Neural progenitor cell (in vitro differentiated cells): ENCODE results near the gene DDX23. TPM values are rescaled to one million over a fixed set of nuclear protein-coding genes. Genes with fewer than 3 reads are reported as not detected.
A peak's percentile ranks its signal among the peaks of the same experiment; 100 is the strongest.

Experiments used
- DNase-seq: peaks from one replicate; pipeline ENCODE4 v3.0.0-alpha.2; 2016; ENCODE audit warnings: low spot score
- H2AFZ ChIP-seq: fragments of 200-600 bp; sonication (generic); replicated peaks from 2 replicates; pipeline ENCODE4 v1.6.1; 2016; ENCODE audit warnings: antibody characterized with exemption
- H3F3A ChIP-seq: fragments of 200-600 bp; sonication (generic); 2 replicates; pipeline ENCODE4 v1.6.1; 2016; ENCODE audit warnings: antibody characterized with exemption, low read depth
- H3K27ac ChIP-seq: fragments of 200-600 bp; sonication (generic); 2 replicates; pipeline ENCODE4 v1.5.1; 2016; ENCODE audit warnings: mild to moderate bottlenecking
- H3K27me3 ChIP-seq: fragments of 200-600 bp; sonication (generic); 2 replicates; pipeline ENCODE4 v1.6.1; 2016; ENCODE audit warnings: mild to moderate bottlenecking, moderate library complexity
- H3K36me3 ChIP-seq: fragments of 200-600 bp; sonication (generic); 2 replicates; pipeline ENCODE4 v1.5.1; 2016
- H3K4me1 ChIP-seq: fragments of 200-600 bp; sonication (generic); 2 replicates; pipeline ENCODE4 v1.6.1; 2016; ENCODE audit warnings: mixed run types
- H3K4me2 ChIP-seq: fragments of 200-600 bp; sonication (generic); 2 replicates; pipeline ENCODE4 v1.6.1; 2016
- H3K4me3 ChIP-seq: fragments of 200-600 bp; sonication (generic); 2 replicates; pipeline ENCODE4 v1.5.1; 2016
- H3K79me2 ChIP-seq: fragments of 200-600 bp; sonication (generic); 2 replicates; pipeline ENCODE4 v1.6.1; 2016; ENCODE audit warnings: low read depth
- H3K9ac ChIP-seq: fragments of 200-600 bp; sonication (generic); 2 replicates; pipeline ENCODE4 v1.6.1; 2016
- H3K9me3 ChIP-seq: fragments of 200-600 bp; sonication (generic); 2 replicates; pipeline ENCODE4 v1.5.1; 2016; ENCODE audit warnings: low read depth
- H4K20me1 ChIP-seq: fragments of 200-600 bp; sonication (generic); 2 replicates; pipeline ENCODE4 v1.6.1; 2016; ENCODE audit warnings: low read depth
- H3K27ac Mint-ChIP-seq: 3 replicates; pipeline ENCODE4 v1.8.0; 2021; ENCODE audit warnings: mixed read lengths
- H3K27me3 Mint-ChIP-seq: 2 replicates; pipeline ENCODE4 v1.8.0; 2022; ENCODE audit warnings: low read depth, mild to moderate bottlenecking, inconsistent platforms, moderate library complexity, mixed read lengths; ENCODE audit not compliant: insufficient read depth
- H3K36me3 Mint-ChIP-seq: 3 replicates; pipeline ENCODE4 v1.8.0; 2021; ENCODE audit warnings: mixed read lengths
- H3K4me1 Mint-ChIP-seq: 3 replicates; pipeline ENCODE4 v1.8.0; 2021; ENCODE audit warnings: mixed read lengths
- H3K4me3 Mint-ChIP-seq: 3 replicates; pipeline ENCODE4 v1.8.0; 2021; ENCODE audit warnings: mild to moderate bottlenecking, moderate library complexity, mixed read lengths
- H3K9me3 Mint-ChIP-seq: 3 replicates; pipeline ENCODE4 v1.8.0; 2020; ENCODE audit warnings: mixed read lengths
- EZH2 ChIP-seq: fragments of 200-600 bp; sonication (generic); IDR thresholded peaks from 2 replicates; pipeline ENCODE4 v1.6.1; 2017; ENCODE audit warnings: antibody characterized with exemption, mild to moderate bottlenecking, moderate library complexity
- EZH2phosphoT487 ChIP-seq: fragments of 200-600 bp; sonication (generic); IDR thresholded peaks from 2 replicates; pipeline ENCODE4 v1.6.1; 2017; ENCODE audit warnings: antibody characterized with exemption
- total RNA-seq: library from RNA; depleted of rRNA; stranded (reverse); fragments of >200 nt; gene quantifications from 2 replicates; pipeline ENCODE4 v1.2.3, GENCODE V29; 2015; ENCODE audit warnings: low replicate concordance
- TF ChIP-seq, protein P1 (sequence below): fragments of 200-600 bp; sonication (generic); IDR thresholded peaks from 2 replicates; pipeline ENCODE4 v1.5.1; 2017; ENCODE audit warnings: antibody characterized with exemption, mild to moderate bottlenecking

DDX23 gene
- total RNA-seq, 1 donor from 2014 or later = 109 TPM

DNA sequence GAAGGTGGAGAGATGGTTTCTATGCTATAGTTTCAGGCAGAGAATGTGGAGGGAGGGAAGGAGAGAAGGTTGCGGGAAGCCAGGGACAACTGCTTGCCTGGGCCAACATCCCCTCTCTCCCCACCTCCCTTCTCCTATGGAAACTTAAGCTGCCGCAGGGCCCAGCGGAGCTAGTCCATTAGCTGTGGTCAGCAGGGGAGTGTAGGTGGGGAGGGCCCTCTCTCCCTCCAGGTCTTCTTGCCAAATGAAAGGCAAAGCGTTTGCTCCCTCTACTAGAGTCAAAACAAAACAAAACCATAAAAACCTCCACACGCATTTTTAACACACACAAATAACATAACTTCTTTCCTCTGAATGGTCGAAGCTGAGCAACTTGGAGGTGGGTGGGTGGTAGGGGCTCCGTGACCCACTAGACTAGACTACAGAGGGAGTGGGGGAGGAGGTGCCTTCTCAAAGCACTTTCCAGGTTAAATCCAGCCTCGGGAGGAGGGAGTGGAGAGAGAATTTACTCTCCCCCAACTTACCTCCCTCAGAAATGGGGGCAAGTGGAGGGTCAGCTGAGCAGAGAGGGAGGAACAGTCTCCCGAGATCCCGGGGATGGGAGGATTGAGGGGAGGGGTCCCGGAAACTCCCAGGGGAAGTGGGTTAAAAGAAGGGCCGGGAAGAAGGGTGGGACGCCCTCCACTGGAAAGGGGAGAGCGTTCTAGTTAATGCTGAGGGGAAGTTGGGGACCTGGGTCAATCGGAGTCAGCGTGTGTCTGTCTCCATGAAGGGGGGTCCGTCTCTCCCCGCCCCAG is 38.3 kb downstream of the DDX23 start:
- Histone ChIP-seq H3K27me3 (peaks cover 20% of the 10 kb centered on the region), H2AFZ (peak overlapping the region; percentile 82), H3F3A (peaks cover 41% of the 10 kb centered on the region), H3K4me3 (peak overlapping the region; percentile 79), H3K79me2 (no peaks in the 10 kb centered on the region), H3K27ac (no peak overlapping the region), H3K4me2 (peak overlapping the region; percentile 89), H3K36me3 (no peaks in the 10 kb centered on the region), H3K9me3 (no peaks in the 10 kb centered on the region), H3K4me1 (peaks cover 37% of the 10 kb centered on the region), H4K20me1 (peaks cover 9% of the 10 kb centered on the region), H3K9ac (no peak overlapping the region)
- no peak for TF ChIP-seq EZH2
- TF ChIP-seq, protein P1, sequence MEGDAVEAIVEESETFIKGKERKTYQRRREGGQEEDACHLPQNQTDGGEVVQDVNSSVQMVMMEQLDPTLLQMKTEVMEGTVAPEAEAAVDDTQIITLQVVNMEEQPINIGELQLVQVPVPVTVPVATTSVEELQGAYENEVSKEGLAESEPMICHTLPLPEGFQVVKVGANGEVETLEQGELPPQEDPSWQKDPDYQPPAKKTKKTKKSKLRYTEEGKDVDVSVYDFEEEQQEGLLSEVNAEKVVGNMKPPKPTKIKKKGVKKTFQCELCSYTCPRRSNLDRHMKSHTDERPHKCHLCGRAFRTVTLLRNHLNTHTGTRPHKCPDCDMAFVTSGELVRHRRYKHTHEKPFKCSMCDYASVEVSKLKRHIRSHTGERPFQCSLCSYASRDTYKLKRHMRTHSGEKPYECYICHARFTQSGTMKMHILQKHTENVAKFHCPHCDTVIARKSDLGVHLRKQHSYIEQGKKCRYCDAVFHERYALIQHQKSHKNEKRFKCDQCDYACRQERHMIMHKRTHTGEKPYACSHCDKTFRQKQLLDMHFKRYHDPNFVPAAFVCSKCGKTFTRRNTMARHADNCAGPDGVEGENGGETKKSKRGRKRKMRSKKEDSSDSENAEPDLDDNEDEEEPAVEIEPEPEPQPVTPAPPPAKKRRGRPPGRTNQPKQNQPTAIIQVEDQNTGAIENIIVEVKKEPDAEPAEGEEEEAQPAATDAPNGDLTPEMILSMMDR = peak; percentile 9
- peaks cover 54% of the 10 kb centered on the region for H3K4me1 Mint-ChIP-seq
- H3K27me3 Mint-ChIP-seq = peaks cover 11% of the 10 kb centered on the region
- H3K9me3 Mint-ChIP-seq = no peaks in the 10 kb centered on the region
- peak overlapping the region; percentile 94 for H3K4me3 Mint-ChIP-seq
- peak; percentile 70 for DNase-seq
- no peaks in the 10 kb centered on the region for H3K36me3 Mint-ChIP-seq
- no peak overlapping the region for H3K27ac Mint-ChIP-seq

DNA sequence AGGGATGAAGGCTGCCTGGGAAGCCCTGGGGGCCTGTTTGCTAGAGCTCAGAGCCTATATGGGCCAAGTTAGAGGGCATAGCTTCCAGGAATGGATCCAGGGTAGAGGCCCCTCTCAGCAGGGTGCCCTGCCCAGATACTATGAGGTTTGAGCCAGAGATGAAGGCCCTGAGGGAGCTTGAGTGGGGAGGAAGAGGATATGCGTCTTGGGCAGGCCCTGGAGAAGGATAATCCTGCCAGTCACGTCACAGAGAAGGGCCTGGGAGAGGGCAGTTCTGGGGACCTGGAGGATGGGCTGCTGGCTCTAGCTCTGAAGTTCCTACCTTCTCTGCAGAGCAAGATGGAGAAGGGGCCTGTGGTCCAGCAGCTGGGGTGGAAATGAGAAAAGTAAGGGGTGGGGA is 39.6 kb downstream of the DDX23 start:
- Mint-ChIP-seq H3K9me3 (no peaks in the 10 kb centered on the region), H3K27ac (peak overlapping the region; percentile 78), H3K4me1 (peaks cover 51% of the 10 kb centered on the region), H3K27me3 (peaks cover 9% of the 10 kb centered on the region), H3K4me3 (peak overlapping the region; percentile 75), H3K36me3 (no peaks in the 10 kb centered on the region)
- Histone ChIP-seq H3K4me3 (no peak overlapping the region), H3K9ac (no peak overlapping the region), H3K9me3 (no peaks in the 10 kb centered on the region), H3K79me2 (no peaks in the 10 kb centered on the region), H4K20me1 (peaks cover 9% of the 10 kb centered on the region), H3K4me2 (no peak overlapping the region), H3K4me1 (peaks cover 32% of the 10 kb centered on the region), H2AFZ (no peak overlapping the region), H3K27ac (no peak overlapping the region), H3F3A (peaks cover 36% of the 10 kb centered on the region), H3K27me3 (peaks cover 15% of the 10 kb centered on the region), H3K36me3 (no peaks in the 10 kb centered on the region)
- TF ChIP-seq, protein P1 = no peak
- DNase-seq = no peak

DNA sequence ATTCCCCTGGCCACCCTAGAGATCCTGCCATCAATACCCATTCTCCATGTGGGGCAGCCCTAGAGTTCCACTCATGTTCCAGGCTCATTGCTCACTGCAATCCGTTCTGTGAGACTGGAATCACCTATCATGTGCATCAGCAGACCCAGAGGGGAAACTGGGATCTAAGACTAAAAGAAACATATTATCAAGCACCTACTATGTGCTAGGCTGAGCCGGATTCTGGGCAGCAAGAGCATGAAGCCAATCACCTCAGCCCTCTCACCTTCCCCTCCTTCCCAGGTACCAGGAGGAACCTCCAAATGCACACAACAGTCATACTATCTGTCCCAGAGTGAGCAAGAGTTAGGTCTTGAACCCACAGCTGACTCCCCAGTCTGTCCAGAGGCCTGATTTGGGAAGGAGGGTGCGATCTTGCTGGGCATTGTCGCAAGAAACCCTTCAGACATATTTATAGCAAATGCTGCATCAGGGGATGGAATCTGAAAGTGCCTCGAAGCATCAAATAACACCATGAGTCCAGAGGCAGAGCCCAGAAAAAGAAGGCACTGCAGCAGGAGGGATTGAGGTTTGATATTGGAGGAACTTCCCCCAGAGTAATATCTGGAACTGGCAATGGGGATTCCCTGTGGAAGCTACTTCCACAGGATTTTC is 40.4 kb downstream of the DDX23 start:
- Histone ChIP-seq H3K4me1 (peaks cover 24% of the 10 kb centered on the region), H3K4me2 (no peak overlapping the region), H3K27ac (no peak overlapping the region), H2AFZ (no peak overlapping the region), H3K4me3 (no peak overlapping the region), H3K27me3 (peaks cover 6% of the 10 kb centered on the region), H4K20me1 (peaks cover under 1% of the 10 kb centered on the region), H3K9ac (no peak overlapping the region), H3K36me3 (no peaks in the 10 kb centered on the region), H3K9me3 (no peaks in the 10 kb centered on the region), H3F3A (peaks cover 27% of the 10 kb centered on the region), H3K79me2 (no peaks in the 10 kb centered on the region)
- peak overlapping the region; percentile 67 for H3K27ac Mint-ChIP-seq
- H3K9me3 Mint-ChIP-seq = no peaks in the 10 kb centered on the region
- TF ChIP-seq EZH2phosphoT487 (no peak), EZH2 (no peak)
- TF ChIP-seq, protein P1 = no peak
- H3K4me3 Mint-ChIP-seq = peak overlapping the region; percentile 24
- no peaks in the 10 kb centered on the region for H3K36me3 Mint-ChIP-seq
- no peak for DNase-seq
- H3K4me1 Mint-ChIP-seq = peaks cover 43% of the 10 kb centered on the region
- peaks cover 9% of the 10 kb centered on the region for H3K27me3 Mint-ChIP-seq
